Mesothelial cell of epicardium (in vitro differentiated cells): ENCODE measurements around the gene PRKN. TPM values are rescaled to one million over a fixed set of nuclear protein-coding genes. Genes with fewer than 3 reads are reported as not detected.

ENCODE experiments used
- DNase-seq, 2 experiments: peaks; one replicate each; pipeline ENCODE4 v3.0.0; 2021; ENCODE audit warnings: low spot score in 2 of 2; ENCODE audit not compliant: unreplicated experiment in 2 of 2
- H3K27ac Mint-ChIP-seq: 2 replicates; pipeline ENCODE4 v1.8.0; 2021; ENCODE audit warnings: mixed read lengths
- H3K27me3 Mint-ChIP-seq: 2 replicates; pipeline ENCODE4 v1.8.0; 2021; ENCODE audit warnings: low read depth, mixed read lengths
- H3K36me3 Mint-ChIP-seq: 2 replicates; pipeline ENCODE4 v1.8.0; 2021; ENCODE audit warnings: mixed read lengths
- H3K4me1 Mint-ChIP-seq: 2 replicates; pipeline ENCODE4 v1.8.0; 2021; ENCODE audit warnings: mixed read lengths
- H3K4me3 Mint-ChIP-seq: 2 replicates; pipeline ENCODE4 v1.8.0; 2021; ENCODE audit warnings: mild to moderate bottlenecking, moderate library complexity, mixed read lengths
- H3K9me3 Mint-ChIP-seq: 2 replicates; pipeline ENCODE4 v1.8.0; 2021; ENCODE audit warnings: mixed read lengths
- CTCF ChIP-seq: fragments of 200-600 bp; sonication (generic); IDR thresholded peaks from one replicate; pipeline ENCODE4 v1.5.0; 2021; ENCODE audit warnings: antibody characterized with exemption; ENCODE audit not compliant: unreplicated experiment
- total RNA-seq: library from RNA; stranded (reverse); gene quantifications from 3 replicates; pipeline ENCODE4 v1.2.1, GENCODE V29; 2021

The PRKN gene
- total RNA-seq, result 6.8 to 8.0 TPM (median 7.6 TPM) in 3 replicates

DNA sequence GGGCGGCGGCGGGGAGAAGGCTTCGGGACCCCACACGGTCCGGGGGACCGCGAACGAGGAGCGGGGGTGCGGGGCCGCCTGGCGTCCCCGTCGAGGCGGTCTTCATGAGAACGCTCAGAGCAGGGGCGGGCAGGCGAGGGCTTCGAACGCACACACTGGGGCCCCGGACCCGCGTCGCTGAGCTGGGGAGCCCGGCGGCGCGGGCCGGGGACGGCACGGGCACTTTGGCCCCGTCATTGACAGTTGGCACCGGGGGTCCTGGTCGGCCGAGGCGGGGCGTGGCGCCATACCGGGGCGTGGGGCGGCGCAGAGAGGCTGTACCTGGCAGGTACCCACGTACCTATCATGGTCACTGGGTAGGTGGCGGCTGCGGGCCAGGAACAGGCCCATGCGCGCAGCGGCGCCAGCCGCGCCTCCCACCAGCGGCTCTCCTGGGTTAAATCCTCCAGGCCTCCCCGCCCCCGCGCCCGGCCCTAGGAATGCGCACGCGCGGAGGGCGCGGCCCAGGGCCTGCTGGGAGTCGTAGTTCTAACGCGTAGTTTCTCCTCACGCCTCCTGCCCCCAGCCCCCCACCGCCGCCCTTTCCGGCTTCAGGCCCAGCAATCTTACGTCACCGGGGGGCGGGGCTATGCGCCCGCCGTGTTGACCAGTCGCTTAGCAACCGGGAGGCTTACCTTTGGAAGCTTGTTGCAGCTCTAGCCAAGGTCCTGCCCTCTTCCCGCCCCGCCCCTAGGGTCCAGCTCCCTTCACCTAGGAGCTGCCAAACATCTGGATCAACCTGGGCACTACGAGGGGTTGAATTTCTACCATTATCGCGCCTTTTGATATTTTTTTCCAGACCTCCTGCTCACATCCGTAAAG lies at the start of gene PRKN, which contains the start of gene PACRG:
Gene PRKN (minus strand): TSS at position 445 of the 861 bp plus-strand sequence.
Gene PACRG (plus strand): TSS at position 653 of the 861 bp plus-strand sequence.
- Mint-ChIP-seq H3K36me3 (no peaks in the 10 kb centered on the region), H3K4me3 (peak within 1 kb of the TSS; percentile 93), H3K9me3 (peaks cover 6% of the 10 kb centered on the region), H3K4me1 (peaks cover 8% of the 10 kb centered on the region), H3K27ac (peak within 1 kb of the TSS; percentile 97), H3K27me3 (peaks cover 2% of the 10 kb centered on the region)
- peak; percentile 100 for DNase-seq
- TF ChIP-seq CTCF, result no peak

- Mint-ChIP-seq H3K4me1 (no peaks in the 10 kb centered on the region), H3K4me3 (no peak overlapping the region), H3K36me3 (no peaks in the 10 kb centered on the region), H3K9me3 (peaks cover 24% of the 10 kb centered on the region), H3K27me3 (no peaks in the 10 kb centered on the region), H3K27ac (no peak overlapping the region)
- no peak for TF ChIP-seq CTCF
- DNase-seq, result no peak
Measured at GRCh38 chr6:162777091-162777490, 49.5 kb upstream of the PRKN start.

GRCh38 chr6:162773996-162774395 lies 46.4 kb upstream of the PRKN start:
- Mint-ChIP-seq H3K4me1 (no peaks in the 10 kb centered on the region), H3K36me3 (no peaks in the 10 kb centered on the region), H3K9me3 (peaks cover under 1% of the 10 kb centered on the region), H3K27ac (no peak overlapping the region), H3K27me3 (no peaks in the 10 kb centered on the region), H3K4me3 (no peak overlapping the region)
- no peak for DNase-seq
- TF ChIP-seq CTCF, result no peak

DNA sequence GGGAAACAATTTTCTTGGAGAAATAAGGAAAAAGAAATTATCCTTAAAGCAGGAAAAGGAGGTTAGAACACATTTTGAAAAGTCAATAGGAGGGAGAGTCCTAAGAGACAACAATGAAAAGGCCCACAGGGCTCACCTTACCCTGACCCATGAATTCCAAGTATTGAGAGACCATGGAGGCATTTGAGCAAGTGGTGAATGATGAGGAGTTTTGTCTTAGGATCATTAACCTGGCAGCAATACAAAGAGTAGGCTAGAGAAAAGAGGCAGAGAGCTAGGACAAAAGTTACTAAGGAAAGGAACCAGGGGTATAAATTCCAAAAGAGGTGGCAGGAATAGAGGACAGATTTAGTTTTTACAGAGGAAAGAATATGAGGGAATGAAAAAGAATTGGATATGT lies 44.9 kb upstream of the PRKN start:
- no peak for DNase-seq
- no peak overlapping the region for H3K27ac Mint-ChIP-seq
- no peaks in the 10 kb centered on the region for H3K4me1 Mint-ChIP-seq
- H3K9me3 Mint-ChIP-seq, result peaks cover 11% of the 10 kb centered on the region
- H3K27me3 Mint-ChIP-seq, result no peaks in the 10 kb centered on the region
- no peak for TF ChIP-seq CTCF
- no peak overlapping the region for H3K4me3 Mint-ChIP-seq
- H3K36me3 Mint-ChIP-seq, result no peaks in the 10 kb centered on the region

GRCh38 chr6:162770955-162771354 lies 43.4 kb upstream of the PRKN start:
- Mint-ChIP-seq H3K4me1 (no peaks in the 10 kb centered on the region), H3K27me3 (no peaks in the 10 kb centered on the region), H3K36me3 (no peaks in the 10 kb centered on the region), H3K9me3 (peaks cover 11% of the 10 kb centered on the region), H3K4me3 (no peak overlapping the region), H3K27ac (no peak overlapping the region)
- DNase-seq, result no peak
- no peak for TF ChIP-seq CTCF
